PC-3 (cell line): ENCODE data around the gene AIG1. TPM values are rescaled to one million over a fixed set of nuclear protein-coding genes. Genes with fewer than 3 reads are reported as not detected.
"Not testable (repeated sequence)": the region's sequence is repeated elsewhere in the genome, so short reads cannot be mapped to it uniquely, and the experiment has no call there.

Source experiments
- ATAC-seq: fragments of 200-7000 bp; cut with Tn5 transposase; 2 replicates; pipeline ENCODE4 v1.9.1; 2020; ENCODE audit warnings: mild to moderate bottlenecking, moderate library complexity
- BruUV-seq: library from RNA; stranded (reverse); fragments of 400-500 nt; replicated peaks from 2 replicates; lab custom pipeline; 2021; lab: Mats Ljungman, UMichigan
- CTCF ChIA-PET: fragments of 300-600 bp; sonication (Branson Sonifier 250); formaldehyde crosslinking; loops from one replicate; lab custom pipeline; 2022; ENCODE audit warnings: antibody characterized with exemption; lab: Charles Lee
- POLR2A ChIA-PET: fragments of 300-600 bp; sonication (Branson Sonifier 250); formaldehyde crosslinking; loops from one replicate; lab custom pipeline; 2022; ENCODE audit warnings: antibody characterized with exemption; ENCODE audit not compliant: unreplicated experiment; lab: Charles Lee
- DNase-seq: peaks from one replicate; pipeline ENCODE4 v3.0.0-alpha.2; 2015
- H2AFZ ChIP-seq: fragments of 300-600 bp; sonication (generic); 2 replicates; pipeline ENCODE4 v1.6.0; 2016; ENCODE audit warnings: antibody characterized with exemption, low read length
- H3F3A ChIP-seq: fragments of 300-600 bp; sonication (generic); one replicate; pipeline ENCODE4 v1.6.0; 2017; ENCODE audit warnings: antibody characterized with exemption, low read length, control low read depth, mild to moderate bottlenecking; ENCODE audit not compliant: unreplicated experiment
- H3K27ac ChIP-seq: fragments of 300-600 bp; sonication (generic); 2 replicates; pipeline ENCODE4 v1.5.1; 2016; ENCODE audit warnings: mild to moderate bottlenecking, low read length
- H3K27me3 ChIP-seq: fragments of 300-600 bp; sonication (generic); 2 replicates; pipeline ENCODE4 v1.6.1; 2016; ENCODE audit warnings: low read length, mixed read lengths
- H3K36me3 ChIP-seq: fragments of 300-600 bp; sonication (generic); 2 replicates; pipeline ENCODE4 v1.6.1; 2016; ENCODE audit warnings: low read depth, mixed run types, low read length, mixed read lengths
- H3K4me1 ChIP-seq: fragments of 300-600 bp; sonication (generic); 2 replicates; pipeline ENCODE4 v1.5.1; 2016; ENCODE audit warnings: low read length; ENCODE audit not compliant: insufficient read depth
- H3K4me2 ChIP-seq: fragments of 300-600 bp; sonication (generic); 2 replicates; pipeline ENCODE4 v1.6.0; 2016; ENCODE audit warnings: low read length
- H3K4me3 ChIP-seq: fragments of 300-600 bp; sonication (generic); 2 replicates; pipeline ENCODE4 v1.5.1; 2016; ENCODE audit warnings: mild to moderate bottlenecking, low read length, mixed read lengths
- H3K79me2 ChIP-seq: fragments of 300-600 bp; sonication (generic); 2 replicates; pipeline ENCODE4 v1.6.1; 2017; ENCODE audit warnings: low read length, mixed read lengths
- H3K9ac ChIP-seq: fragments of 300-600 bp; sonication (generic); 2 replicates; pipeline ENCODE4 v1.6.0; 2016; ENCODE audit warnings: mild to moderate bottlenecking, low read length
- H3K9me2 ChIP-seq: fragments of 300-600 bp; sonication (generic); replicated peaks from 2 replicates; pipeline ENCODE4 v1.6.1; 2016; ENCODE audit warnings: mixed run types, low read length, mixed read lengths
- H3K9me3 ChIP-seq: fragments of 300-600 bp; sonication (generic); 2 replicates; pipeline ENCODE4 v1.6.1; 2016; ENCODE audit warnings: low read length, mixed read lengths
- H4K20me1 ChIP-seq: fragments of 300-600 bp; sonication (generic); 2 replicates; pipeline ENCODE4 v1.6.1; 2016; ENCODE audit warnings: low read length, mixed read lengths
- CTCF ChIP-seq: fragments of 300-600 bp; sonication (generic); conservative IDR thresholded peaks from 2 replicates; pipeline ENCODE4 v1.5.1; 2017; ENCODE audit warnings: antibody characterized with exemption, low read depth, mild to moderate bottlenecking, low read length
- EZH2 ChIP-seq: fragments of 300-600 bp; sonication (generic); IDR thresholded peaks from one replicate; pipeline ENCODE4 v1.6.1; 2017; ENCODE audit warnings: antibody characterized with exemption, mild to moderate bottlenecking, low read length; ENCODE audit not compliant: unreplicated experiment
- EZH2phosphoT487 ChIP-seq: fragments of 300-600 bp; sonication (generic); IDR thresholded peaks from 2 replicates; pipeline ENCODE4 v1.6.1; 2018; ENCODE audit warnings: mild to moderate bottlenecking, antibody characterized with exemption, low read length, borderline replicate concordance
- intact Hi-C: fragments of 100-400 bp; cut with micrococcal nuclease; formaldehyde crosslinking; loops from 2 replicates; pipeline ENCODE4 v1.9.0; 2023
- total RNA-seq: library from RNA; depleted of rRNA; stranded (reverse); fragments of >200 nt; gene quantifications from 2 replicates; pipeline ENCODE4 v1.2.3, GENCODE V29; 2014

The AIG1 gene
- total RNA-seq, 1 experiment from 2014 or later = 32.7 TPM

- H3K27ac ChIP-seq = no peak overlapping the region
- BruUV-seq = no TSS peak
- H2AFZ ChIP-seq = no peak overlapping the region
- H3K4me1 ChIP-seq = no peaks in the 10 kb centered on the region
- H3K9me3 ChIP-seq = no peaks in the 10 kb centered on the region
- H3K36me3 ChIP-seq = no peaks in the 10 kb centered on the region
- H3K9ac ChIP-seq = no peak overlapping the region
- CTCF ChIA-PET = no interaction called here
- ATAC-seq (no peak), DNase-seq (no peak)
- TF ChIP-seq CTCF (no peak), EZH2phosphoT487 (no peak), EZH2 (no peak)
- H3K27me3 ChIP-seq = no peaks in the 10 kb centered on the region
- no peak overlapping the region for H3K4me2 ChIP-seq
- no peaks in the 10 kb centered on the region for H3F3A ChIP-seq
- intact Hi-C loops = no loop called here
- H4K20me1 ChIP-seq = no peaks in the 10 kb centered on the region
- no peaks in the 10 kb centered on the region for H3K79me2 ChIP-seq
- POLR2A ChIA-PET = no interaction called here
- no peak overlapping the region for H3K4me3 ChIP-seq
- H3K9me2 ChIP-seq = no peaks in the 10 kb centered on the region
Measured at GRCh38 chr6:143301188-143301587, 240.5 kb downstream of the AIG1 start.

GRCh38 chr6:143307760-143308159 is 247.1 kb downstream of the AIG1 start:
- H3K9ac ChIP-seq, H3K4me1 ChIP-seq, H3K4me3 ChIP-seq, H3K27ac ChIP-seq, H3K36me3 ChIP-seq, intact Hi-C loops, H2AFZ ChIP-seq, BruUV-seq, H3K4me2 ChIP-seq, H3K9me3 ChIP-seq, POLR2A ChIA-PET, H3K9me2 ChIP-seq, ATAC-seq, CTCF ChIA-PET, H3K27me3 ChIP-seq, DNase-seq, H3F3A ChIP-seq, H3K79me2 ChIP-seq, H4K20me1 ChIP-seq: not testable (repeated sequence)

- Histone ChIP-seq H3K9ac (no peak overlapping the region), H3K9me3 (no peaks in the 10 kb centered on the region), H3K4me1 (no peaks in the 10 kb centered on the region), H3K36me3 (no peaks in the 10 kb centered on the region), H4K20me1 (no peaks in the 10 kb centered on the region), H3K79me2 (no peaks in the 10 kb centered on the region), H3K4me2 (no peak overlapping the region), H3K27ac (no peak overlapping the region), H3F3A (no peaks in the 10 kb centered on the region), H3K27me3 (no peaks in the 10 kb centered on the region), H3K4me3 (no peak overlapping the region), H2AFZ (no peak overlapping the region), H3K9me2 (no peaks in the 10 kb centered on the region)
- intact Hi-C loops = no loop called here
- TF ChIP-seq EZH2phosphoT487 (no peak), EZH2 (no peak), CTCF (no peak)
- BruUV-seq = no TSS peak
- ChIA-PET POLR2A (no interaction called here), CTCF (no interaction called here)
- ATAC-seq (no peak), DNase-seq (no peak)
Measured at GRCh38 chr6:143313163-143313562, 252.5 kb downstream of the AIG1 start.
